Right ventricle myocardium inferior (tissue), 1 donor: Measurements from ENCODE around the gene NPR2. TPM values are rescaled to one million over a fixed set of nuclear protein-coding genes. Genes with fewer than 3 reads are reported as not detected.

ENCODE experiments used
- total RNA-seq: library from RNA; stranded (reverse); fragmentation: NEBNext Ultra II Directional; extraction: Animal tissue kit (Norgen Biotek cat#: 25700); gene quantifications from one replicate; pipeline ENCODE4 v1.2.1, GENCODE V29; 2021
- donor health status: DM: no; HTN: yes; CAD: no; lungs with severe emphysema.

The NPR2 gene
- total RNA-seq, 1 donor from 2014 or later: 25.2 TPM

Other genes starting within 250 kb of the NPR2 start
- 27.3 TPM for gene TESK1, start 186.3 kb upstream of the NPR2 start, total RNA-seq
- 0.89 TPM for gene CD72, start 173.2 kb upstream of the NPR2 start, total RNA-seq
- gene SIT1, start 140.7 kb upstream of the NPR2 start, total RNA-seq: not detected
- gene RMRP, start 133.6 kb upstream of the NPR2 start, total RNA-seq: 15,747 TPM
- 58.6 TPM for gene CCDC107, start 133.3 kb upstream of the NPR2 start, total RNA-seq
- 0.22 TPM for gene ARHGEF39, start 126.4 kb upstream of the NPR2 start, total RNA-seq
- 0.30 TPM for gene CA9, start 117.7 kb upstream of the NPR2 start, total RNA-seq
- 1,163 TPM for gene TPM2, start 101.7 kb upstream of the NPR2 start, total RNA-seq
- gene TLN1, start 59.4 kb upstream of the NPR2 start, total RNA-seq: 255 TPM
- 23.5 TPM for gene CREB3, start 58.9 kb upstream of the NPR2 start, total RNA-seq
- gene GBA2, start 42.4 kb upstream of the NPR2 start, total RNA-seq: 80.2 TPM
- 29.0 TPM for gene RGP1, start 42.3 kb upstream of the NPR2 start, total RNA-seq
- gene MSMP, start 37.3 kb upstream of the NPR2 start, total RNA-seq: not detected
- gene SPAG8, start 20.7 kb downstream of the NPR2 start, total RNA-seq: 2.1 TPM
- 72.7 TPM for gene HINT2, start 23.5 kb downstream of the NPR2 start, total RNA-seq
- not detected for gene FAM221B, start 37.1 kb downstream of the NPR2 start, total RNA-seq
- gene TMEM8B, start 37.6 kb downstream of the NPR2 start, total RNA-seq: 13.8 TPM
- not detected for gene OR13J1, start 78.8 kb downstream of the NPR2 start, total RNA-seq
- 8.1 TPM for gene HRCT1, start 114.6 kb downstream of the NPR2 start, total RNA-seq
- gene SPAAR, start 117.9 kb downstream of the NPR2 start, total RNA-seq: 9.6 TPM
- not detected for gene OR2S2, start 166.6 kb downstream of the NPR2 start, total RNA-seq
- gene RECK, start 245.3 kb downstream of the NPR2 start, total RNA-seq: 5.5 TPM